DND-41 (cell line): ENCODE measurements around the gene USE1.
"Not testable (repeated sequence)": the region's sequence is repeated elsewhere in the genome, so short reads cannot be mapped to it uniquely, and the experiment has no call there.

Experiments
- ATAC-seq: fragments of 200-7000 bp; cut with Tn5 transposase; 3 replicates; pipeline ENCODE4 v1.9.1; 2021; ENCODE audit warnings: low read depth; ENCODE audit not compliant: insufficient read depth
- DNase-seq: peaks from one replicate; pipeline ENCODE4 v3.0.0-alpha.2; 2020
- H2AFZ ChIP-seq: 2 replicates; pipeline ENCODE4 v1.6.0; 2012; ENCODE audit warnings: low read depth, low read length
- H3K27ac ChIP-seq: 2 replicates; pipeline ENCODE4 v1.5.1; 2012; ENCODE audit warnings: low read length, inconsistent platforms
- H3K27me3 ChIP-seq: fragments of 200-600 bp; sonication (generic); 2 replicates; pipeline ENCODE4 v1.6.0; 2012; ENCODE audit warnings: low read length, mild to moderate bottlenecking, inconsistent platforms; ENCODE audit not compliant: insufficient read depth, poor library complexity
- H3K36me3 ChIP-seq: 2 replicates; pipeline ENCODE4 v1.5.1; 2012; ENCODE audit warnings: low read length, inconsistent platforms; ENCODE audit not compliant: insufficient read depth
- H3K4me1 ChIP-seq: 2 replicates; pipeline ENCODE4 v1.5.1; 2012; ENCODE audit warnings: mild to moderate bottlenecking, low read length; ENCODE audit not compliant: insufficient read depth
- H3K4me2 ChIP-seq: 2 replicates; pipeline ENCODE4 v1.6.0; 2012; ENCODE audit warnings: mild to moderate bottlenecking, moderate library complexity, low read length, inconsistent platforms; ENCODE audit not compliant: insufficient read depth
- H3K4me3 ChIP-seq, 2 experiments: fragments of 200-600 bp in 1 of 2; shearing (Covaris generic) in 1 of 2; 2 replicates each; pipeline ENCODE4 v1.5.1; 2012 to 2016; ENCODE audit warnings: inconsistent platforms in 2 of 2, low read length in 2 of 2, mild to moderate bottlenecking in 2 of 2, low read depth in 1 of 2, moderate library complexity in 1 of 2
- H3K79me2 ChIP-seq: 2 replicates; pipeline ENCODE4 v1.6.0; 2012; ENCODE audit warnings: low read length, inconsistent platforms; ENCODE audit not compliant: insufficient read depth
- H3K9ac ChIP-seq: 2 replicates; pipeline ENCODE4 v1.6.0; 2012; ENCODE audit warnings: low read depth, mild to moderate bottlenecking, inconsistent platforms, low read length, moderate library complexity
- H3K9me3 ChIP-seq: 2 replicates; pipeline ENCODE4 v1.5.1; 2012; ENCODE audit warnings: low read length, moderate library complexity, mild to moderate bottlenecking, inconsistent platforms; ENCODE audit not compliant: insufficient read depth, severe bottlenecking
- H4K20me1 ChIP-seq: 2 replicates; pipeline ENCODE4 v1.6.0; 2012; ENCODE audit warnings: low read length; ENCODE audit not compliant: insufficient read depth
- CTCF ChIP-seq: IDR thresholded peaks from 2 replicates; pipeline ENCODE4 v1.5.1; 2012; ENCODE audit warnings: borderline replicate concordance, low read length, moderate library complexity, mild to moderate bottlenecking; ENCODE audit not compliant: poor library complexity, severe bottlenecking; ENCODE audit errors: extremely low read depth
- EZH2 ChIP-seq: IDR thresholded peaks from 3 replicates; pipeline ENCODE4 v1.6.1; 2012; ENCODE audit warnings: borderline replicate concordance, low read depth, mild to moderate bottlenecking, moderate library complexity, low read length, inconsistent platforms; ENCODE audit not compliant: severe bottlenecking

The USE1 gene

DNA sequence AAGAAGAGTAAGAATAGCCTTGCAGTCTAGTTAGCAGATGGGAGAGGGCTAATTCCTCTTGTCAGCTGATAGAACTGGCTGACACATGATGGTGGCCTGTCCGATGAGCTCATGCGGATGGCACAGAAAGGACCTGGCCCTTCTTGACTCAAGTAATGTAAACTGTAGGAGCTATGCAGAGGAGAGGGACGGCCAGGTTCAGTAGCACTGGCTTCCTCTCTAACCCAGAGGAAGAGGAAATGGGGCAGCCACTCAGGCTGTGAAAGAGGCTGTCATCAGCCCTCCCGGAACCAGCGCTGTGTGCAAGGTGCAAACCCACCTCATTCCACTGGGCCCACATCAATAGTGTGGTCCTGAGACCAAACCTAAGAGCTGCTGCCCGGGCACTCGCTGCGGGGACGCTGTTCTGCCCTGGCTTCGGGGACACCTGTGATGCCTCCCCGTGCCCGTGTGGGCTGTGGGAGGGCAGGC is 30.8 kb upstream of the USE1 start:
- TF ChIP-seq EZH2 (no peak), CTCF (no peak)
- Histone ChIP-seq H2AFZ (no peak overlapping the region), H3K9ac (no peak overlapping the region), H3K27me3 (no peaks in the 10 kb centered on the region), H3K4me1 (no peaks in the 10 kb centered on the region), H3K79me2 (no peaks in the 10 kb centered on the region), H3K9me3 (no peaks in the 10 kb centered on the region), H3K36me3 (peaks cover 68% of the 10 kb centered on the region), H3K4me3 (no peak overlapping the region), H3K27ac (no peak overlapping the region), H4K20me1 (0 out of 2 replicates have a peak, but pooled peaks cover 3% of the 10 kb centered on the region), H3K4me2 (no peak overlapping the region)
- ATAC-seq (no peak), DNase-seq (no peak)

DNA sequence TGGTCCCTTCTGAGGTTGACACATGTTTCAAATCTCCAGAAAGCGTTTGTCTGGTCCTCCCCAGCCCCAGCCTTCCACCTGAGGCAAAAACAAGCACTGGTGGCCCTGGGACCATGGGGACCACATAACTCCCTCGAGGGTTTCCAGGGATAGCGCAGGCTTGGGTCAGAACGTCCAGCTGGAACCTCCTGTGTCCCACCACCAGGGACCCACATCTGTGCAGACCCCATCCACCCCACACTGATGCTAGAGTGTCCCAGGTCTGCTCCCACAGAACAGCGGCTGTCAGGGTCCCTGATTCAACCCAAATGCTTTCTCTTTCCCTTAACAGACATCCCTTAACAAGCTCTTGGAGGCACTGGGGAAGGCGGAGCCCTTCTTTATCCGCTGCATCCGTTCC is 29.6 kb upstream of the USE1 start:
- H3K4me1 ChIP-seq: no peaks in the 10 kb centered on the region
- H3K9ac ChIP-seq: no peak overlapping the region
- H3K27ac ChIP-seq: no peak overlapping the region

GRCh38 chr19:17191736-17192135 is 23.4 kb upstream of the USE1 start:
- H3K4me2 ChIP-seq, H3K27ac ChIP-seq: not testable (repeated sequence)
- peaks cover 83% of the 10 kb centered on the region for H3K36me3 ChIP-seq

More for the DNA sequence above, 29.6 kb upstream of the USE1 start:
- Histone ChIP-seq H4K20me1 (0 out of 2 replicates have a peak, but pooled peaks cover 3% of the 10 kb centered on the region), H3K79me2 (no peaks in the 10 kb centered on the region), H2AFZ (no peak overlapping the region), H3K4me2 (no peak overlapping the region), H3K27me3 (no peaks in the 10 kb centered on the region), H3K9me3 (no peaks in the 10 kb centered on the region), H3K36me3 (peaks cover 73% of the 10 kb centered on the region), H3K4me3 (no peak overlapping the region)
- TF ChIP-seq EZH2 (no peak), CTCF (no peak)
- ATAC-seq (no peak), DNase-seq (no peak)

GRCh38 chr19:17192751-17193150 is 22.4 kb upstream of the USE1 start:
- H4K20me1 ChIP-seq: no peaks in the 10 kb centered on the region
- H3K4me3 ChIP-seq: no peak overlapping the region
- no peaks in the 10 kb centered on the region for H3K4me1 ChIP-seq
- no peak overlapping the region for H3K4me2 ChIP-seq
- H3K36me3 ChIP-seq: peaks cover 78% of the 10 kb centered on the region
- DNase-seq (no peak), ATAC-seq (no peak)
- no peaks in the 10 kb centered on the region for H3K79me2 ChIP-seq
- TF ChIP-seq CTCF (no peak), EZH2 (no peak)
- H3K9ac ChIP-seq: no peak overlapping the region
- no peaks in the 10 kb centered on the region for H3K27me3 ChIP-seq
- H3K27ac ChIP-seq: no peak overlapping the region
- no peak overlapping the region for H2AFZ ChIP-seq
- no peaks in the 10 kb centered on the region for H3K9me3 ChIP-seq

More at GRCh38 chr19:17191736-17192135, 23.4 kb upstream of the USE1 start:
- H3K9me3 ChIP-seq, ATAC-seq, H3K4me1 ChIP-seq, H4K20me1 ChIP-seq, H3K27me3 ChIP-seq, H3K9ac ChIP-seq, H3K79me2 ChIP-seq, DNase-seq, H3K4me3 ChIP-seq, H2AFZ ChIP-seq: not testable (repeated sequence)
